GM19468 (cell line): Measurements from ENCODE around the gene PRIM1.
"Not testable (repeated sequence)": the region's sequence is repeated elsewhere in the genome, so short reads cannot be mapped to it uniquely, and the experiment has no call there.

Source experiments
- ATAC-seq: cut with Tn5 transposase; IDR thresholded peaks from one replicate; pipeline ENCODE4 v1.9.1; 2021; ENCODE audit warnings: mild to moderate bottlenecking, moderate library complexity, moderate number of reproducible peaks; ENCODE audit not compliant: unreplicated experiment; ENCODE audit errors: extremely low read depth

Gene PRIM1

DNA sequence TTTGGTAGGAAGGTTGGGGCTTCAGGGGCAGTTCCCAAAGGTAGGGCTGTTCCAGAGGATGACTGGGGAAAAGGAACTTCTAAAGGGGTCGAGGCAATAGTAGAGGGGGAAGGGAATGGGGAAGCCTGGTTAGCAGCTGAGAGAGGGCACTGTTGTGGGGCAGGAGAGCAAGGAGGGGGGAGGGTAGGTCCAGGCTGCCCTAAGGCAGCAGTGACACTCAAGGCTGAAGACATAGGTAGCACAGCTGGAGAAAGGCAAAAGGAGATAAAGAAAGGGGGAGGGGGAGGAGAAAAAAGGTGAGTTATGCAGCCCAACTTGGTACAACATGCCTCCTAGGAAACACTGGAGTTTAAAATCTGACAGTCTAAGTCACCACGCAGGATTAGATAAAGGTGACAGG, 30.9 kb downstream of the PRIM1 start:
- ATAC-seq, result no peak

DNA sequence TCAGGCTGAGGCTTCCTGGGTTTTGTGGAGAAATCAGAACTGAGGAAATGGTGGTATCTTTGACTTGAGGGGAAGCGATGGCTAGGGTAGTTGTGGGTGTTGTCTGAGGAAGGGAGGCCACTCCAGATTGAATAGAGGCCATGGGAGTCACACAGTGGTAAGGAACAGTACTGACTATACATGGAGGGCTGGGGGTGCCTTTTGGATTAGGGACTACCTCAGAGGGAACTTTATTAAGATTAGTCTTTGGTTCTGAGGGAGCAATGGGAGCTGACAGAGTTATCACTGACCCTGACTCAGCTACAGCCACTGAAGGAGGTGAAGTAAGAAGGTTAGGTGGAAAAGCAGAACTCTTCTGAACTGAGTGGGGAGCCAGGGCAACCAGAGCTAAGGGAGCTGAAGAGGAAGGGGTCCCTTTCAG, 31.4 kb downstream of the PRIM1 start:
- no peak for ATAC-seq

DNA sequence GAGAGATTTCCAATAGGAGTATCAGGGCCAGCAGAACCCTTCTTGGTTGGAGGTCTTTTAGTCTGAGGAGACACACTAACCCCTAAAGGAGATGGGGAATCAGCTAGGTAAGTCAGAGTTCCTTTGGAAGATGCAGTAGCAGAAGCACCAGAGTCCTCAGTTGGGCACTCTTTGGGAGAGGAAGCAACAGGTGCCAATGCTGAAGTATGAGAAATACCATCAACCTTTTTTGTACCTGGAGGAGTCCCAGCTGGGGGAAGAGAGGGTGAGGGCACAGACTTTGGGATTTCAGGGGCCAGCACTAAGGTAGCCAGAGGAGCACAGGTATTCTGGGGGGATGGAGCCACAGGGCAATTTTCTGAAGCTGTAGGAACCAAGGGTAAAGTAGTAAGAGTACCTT, 33.1 kb downstream of the PRIM1 start:
- ATAC-seq, result no peak

DNA sequence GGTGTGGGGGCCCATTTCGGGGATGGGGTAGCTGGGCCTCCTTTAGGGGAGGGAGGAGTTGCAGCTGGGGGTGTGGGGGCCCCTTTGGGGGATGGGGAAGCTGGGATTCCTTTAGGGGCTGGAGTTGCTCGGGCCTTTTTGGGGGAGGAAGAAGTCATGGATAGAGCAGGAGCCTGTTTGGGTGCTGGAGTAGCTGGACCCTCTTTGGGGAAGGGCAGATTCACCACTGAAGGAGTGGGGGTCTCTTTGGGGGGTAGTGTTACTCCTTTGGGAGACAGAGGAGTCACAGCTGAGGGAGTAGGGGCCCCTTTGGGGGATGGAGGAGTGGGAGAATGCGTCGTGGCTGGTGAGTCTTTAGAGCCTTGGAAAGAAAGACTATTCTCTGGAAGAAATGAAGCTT, 33.5 kb downstream of the PRIM1 start:
- ATAC-seq, result no peak

DNA sequence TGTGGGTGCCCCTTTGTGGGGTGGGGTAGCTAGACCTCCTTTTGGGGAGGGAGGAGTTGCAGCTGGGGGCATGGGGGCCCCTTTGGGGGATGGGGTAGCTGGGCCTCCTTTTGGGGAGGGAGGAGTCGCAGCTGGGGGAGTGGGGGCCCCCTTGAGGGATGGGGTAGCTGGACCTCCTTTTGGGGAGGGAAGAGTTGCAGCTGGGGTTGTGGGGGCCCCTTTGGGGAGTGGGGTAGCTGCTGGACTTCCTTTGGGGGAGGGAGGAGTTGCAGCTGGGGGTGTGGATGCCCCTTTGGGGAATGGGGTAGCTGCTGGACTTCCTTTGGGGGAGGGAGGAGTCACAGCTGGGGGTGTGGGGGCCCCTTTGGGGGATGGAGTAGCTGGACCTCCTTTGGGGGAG, 34.0 kb downstream of the PRIM1 start:
- no peak for ATAC-seq

DNA sequence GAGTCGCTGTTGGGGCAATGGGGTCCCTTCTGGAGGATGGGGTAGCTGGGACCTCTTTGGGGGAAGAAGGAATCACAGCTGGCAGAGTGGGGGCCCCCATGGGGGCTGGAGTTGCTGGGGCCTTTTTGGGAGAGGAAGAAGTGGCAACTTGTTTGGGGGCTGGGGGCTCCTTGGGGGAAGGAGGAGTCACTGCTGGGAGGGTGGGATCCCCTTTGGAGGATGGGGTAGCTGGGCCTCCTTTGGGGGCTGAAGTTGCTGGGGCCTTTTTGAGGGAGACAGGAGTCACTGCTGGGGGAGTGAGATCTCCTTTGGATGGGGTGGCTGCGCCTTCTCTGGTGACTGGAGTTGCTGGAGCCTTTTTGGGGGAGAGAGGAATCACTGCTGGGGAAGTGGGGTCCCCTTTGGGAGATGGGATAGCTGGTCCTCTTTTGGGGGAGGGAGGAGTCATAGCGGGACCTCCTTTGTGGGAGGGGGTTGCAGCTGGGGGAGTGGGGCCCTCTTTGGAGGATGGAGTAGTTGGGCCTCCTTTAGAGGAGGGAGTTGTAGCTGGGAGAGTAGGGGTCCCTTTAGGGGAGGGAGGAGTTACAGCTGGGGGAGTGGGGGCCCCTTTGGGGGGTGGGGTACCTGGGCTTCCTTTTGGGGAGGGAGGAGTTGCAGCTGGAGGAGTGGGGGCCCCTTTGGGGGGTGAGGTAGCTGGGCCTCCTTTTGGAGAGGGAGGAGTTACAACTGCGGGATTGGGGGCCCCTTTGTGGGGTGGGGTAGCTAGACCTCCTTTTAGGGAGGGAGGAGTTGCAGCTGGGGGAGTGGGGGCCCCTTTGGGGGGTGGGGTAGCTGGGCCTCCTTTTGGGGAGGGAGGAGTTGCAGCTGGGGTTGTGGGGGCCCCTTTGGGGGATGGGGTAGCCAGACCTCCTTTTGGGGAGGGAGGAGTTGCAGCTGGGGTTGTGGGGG, 34.9 kb downstream of the PRIM1 start:
- ATAC-seq, result no peak

DNA sequence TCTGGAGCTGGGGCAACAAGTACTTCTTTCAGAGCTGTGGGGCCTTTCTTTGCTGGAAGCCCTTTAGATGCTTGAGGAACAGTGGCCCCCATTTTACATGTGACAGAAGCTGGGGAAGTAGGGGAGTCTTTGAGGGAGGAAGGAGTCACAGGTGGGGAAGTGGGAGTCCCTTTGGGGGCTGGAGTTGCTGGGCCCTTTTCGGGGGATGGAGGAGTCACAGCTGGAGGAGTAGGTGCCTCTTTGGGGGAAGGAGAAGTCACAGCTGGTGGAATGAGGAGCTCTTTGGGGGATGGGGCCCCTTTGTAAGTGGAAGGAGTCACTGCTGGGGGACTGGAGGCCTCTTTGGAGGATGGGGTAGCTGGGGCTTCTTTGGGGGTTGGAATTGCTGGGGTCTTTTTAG, 35.7 kb downstream of the PRIM1 start:
- no peak for ATAC-seq

DNA sequence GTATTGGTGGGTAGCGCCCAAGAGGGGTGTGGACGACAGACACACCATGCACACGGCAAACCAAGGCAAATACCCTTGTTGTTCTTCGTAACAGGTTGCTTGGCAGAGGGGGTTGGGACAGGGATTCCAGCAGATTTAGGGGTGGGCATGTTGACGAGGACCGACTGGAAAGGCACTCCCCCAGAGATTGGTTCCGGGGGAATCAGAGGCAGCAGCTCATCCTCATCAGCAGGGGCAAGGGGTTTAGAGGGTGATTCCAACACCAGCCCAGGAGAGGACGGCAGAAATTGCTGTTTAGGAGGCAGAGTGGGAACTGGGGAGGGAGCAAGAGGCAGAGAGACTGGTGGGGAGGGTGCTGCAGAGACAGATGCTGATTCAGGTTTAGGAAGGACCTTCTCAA, 36.3 kb downstream of the PRIM1 start:
- no peak for ATAC-seq

DNA sequence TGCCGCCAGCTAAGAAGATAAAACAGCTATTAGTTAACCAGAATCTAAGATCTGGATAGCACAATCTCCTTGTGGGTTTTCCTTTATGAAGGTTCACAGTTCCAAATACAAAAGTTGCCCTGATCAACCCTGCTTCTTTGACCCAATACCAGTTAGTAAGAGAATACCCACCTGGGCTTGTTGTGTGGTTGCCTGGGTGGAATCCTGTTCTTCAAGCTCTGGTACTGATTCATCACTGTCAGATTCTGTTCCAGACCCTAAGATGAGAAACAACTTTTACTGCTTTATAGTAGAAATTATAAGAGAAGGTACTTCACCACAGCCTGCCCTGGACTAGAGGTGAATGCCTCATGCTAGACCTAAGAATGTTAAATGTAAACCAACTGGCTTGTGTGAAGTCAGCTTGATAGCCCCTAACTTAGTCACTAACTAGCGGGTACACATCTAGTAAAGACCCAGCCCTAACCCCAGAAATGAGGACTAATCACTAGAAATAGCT, 37.6 kb downstream of the PRIM1 start:
- ATAC-seq, result no peak

DNA sequence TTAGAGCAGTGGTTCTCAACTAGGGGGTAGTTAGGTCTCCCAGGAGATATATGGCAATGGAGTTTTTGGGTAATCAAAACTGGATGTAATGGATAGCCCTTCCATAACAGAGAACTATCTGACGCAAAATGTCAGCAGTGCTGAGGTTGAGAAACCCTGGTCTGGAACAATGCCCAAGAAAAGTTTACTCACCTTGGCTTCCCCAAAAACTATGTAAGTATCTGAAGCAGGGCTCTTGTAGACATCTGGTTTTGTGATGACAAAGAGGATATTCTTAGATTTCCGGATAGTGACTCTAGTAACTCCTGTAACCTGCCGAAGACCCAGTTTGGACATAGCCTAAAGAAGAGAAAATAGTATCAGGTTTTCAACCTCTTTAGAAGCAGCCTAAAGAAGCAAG, 38.8 kb downstream of the PRIM1 start:
- ATAC-seq, result no peak

DNA sequence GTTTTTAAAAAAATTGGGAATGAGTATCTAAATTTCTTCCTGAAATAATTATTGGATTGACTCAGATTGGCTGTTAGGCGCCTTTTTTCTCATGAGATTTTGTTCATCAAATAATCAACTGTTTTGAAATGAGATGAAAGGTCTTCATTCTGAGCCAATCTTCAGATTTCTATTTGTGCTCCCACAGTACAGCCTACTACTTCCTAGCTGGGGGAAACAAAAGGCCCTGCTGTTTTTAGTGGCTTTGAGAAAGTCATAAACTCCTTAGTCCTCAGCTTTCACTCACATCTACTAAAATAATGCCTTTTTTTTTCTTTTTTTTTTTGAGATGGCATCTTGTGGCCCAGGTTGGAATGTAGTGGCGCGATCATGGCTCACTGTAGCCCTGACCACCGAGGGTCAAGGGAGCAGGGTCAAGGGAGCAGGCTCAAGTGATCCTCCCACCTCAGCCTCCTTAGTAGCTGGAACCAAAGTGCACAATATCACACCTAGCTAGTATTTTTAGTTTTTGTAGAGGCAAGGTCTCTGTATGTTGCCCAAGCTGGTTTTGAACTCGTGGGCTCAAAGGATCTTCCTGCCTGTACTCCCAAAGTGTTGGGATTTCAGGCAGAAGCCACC, 42.3 kb downstream of the PRIM1 start:
- ATAC-seq, result no peak

DNA sequence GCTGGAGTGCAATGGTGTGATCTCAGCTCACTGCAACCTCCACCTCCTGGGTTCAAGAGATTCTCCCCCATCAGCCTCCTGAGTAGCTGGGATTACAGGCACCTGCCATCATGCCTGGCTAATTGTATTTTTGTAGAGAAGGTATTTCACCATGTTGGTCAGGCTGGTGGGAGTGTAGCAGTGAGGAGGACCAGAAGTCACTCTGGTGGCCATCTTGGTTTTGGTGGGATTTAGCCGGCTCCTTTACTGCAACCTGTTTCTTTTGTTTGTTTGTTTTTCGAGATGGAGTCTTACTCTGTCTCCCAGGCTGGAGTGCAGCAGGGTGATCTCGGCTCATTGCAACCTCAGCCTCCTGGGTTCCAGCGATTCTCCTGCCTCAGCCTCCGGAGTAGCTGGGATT, 47.6 kb downstream of the PRIM1 start:
- ATAC-seq, result not testable (repeated sequence)

DNA sequence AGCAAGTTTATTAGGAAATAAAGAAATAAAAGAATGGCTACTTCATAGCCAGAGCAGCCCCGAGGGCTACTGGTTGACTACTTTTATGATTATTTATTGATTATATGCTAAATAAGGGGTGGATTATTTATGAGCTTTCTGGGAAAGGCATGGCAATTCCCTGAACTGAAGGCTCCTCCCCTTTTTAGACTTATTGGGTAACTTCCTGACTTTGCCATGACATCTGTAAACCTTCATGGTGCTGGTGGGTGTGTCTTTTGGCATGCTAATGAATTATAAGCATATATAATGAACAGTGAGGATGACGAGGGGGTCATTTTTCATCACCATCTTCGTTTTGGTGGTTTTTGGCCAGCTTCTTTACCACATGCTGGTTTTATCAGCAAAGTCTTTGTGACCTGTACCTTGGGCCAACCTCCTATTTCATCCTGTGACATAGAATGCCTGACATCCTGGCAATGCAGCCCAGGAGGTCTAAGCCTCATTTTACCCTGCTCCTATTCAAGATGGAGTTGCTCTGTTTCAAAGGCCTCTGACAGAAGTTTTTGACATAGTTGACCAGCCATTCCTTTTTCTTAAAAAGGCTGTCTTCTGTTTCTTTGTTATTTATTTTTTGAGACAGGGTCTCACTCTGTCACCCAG, 53.0 kb downstream of the PRIM1 start:
- no peak for ATAC-seq

DNA sequence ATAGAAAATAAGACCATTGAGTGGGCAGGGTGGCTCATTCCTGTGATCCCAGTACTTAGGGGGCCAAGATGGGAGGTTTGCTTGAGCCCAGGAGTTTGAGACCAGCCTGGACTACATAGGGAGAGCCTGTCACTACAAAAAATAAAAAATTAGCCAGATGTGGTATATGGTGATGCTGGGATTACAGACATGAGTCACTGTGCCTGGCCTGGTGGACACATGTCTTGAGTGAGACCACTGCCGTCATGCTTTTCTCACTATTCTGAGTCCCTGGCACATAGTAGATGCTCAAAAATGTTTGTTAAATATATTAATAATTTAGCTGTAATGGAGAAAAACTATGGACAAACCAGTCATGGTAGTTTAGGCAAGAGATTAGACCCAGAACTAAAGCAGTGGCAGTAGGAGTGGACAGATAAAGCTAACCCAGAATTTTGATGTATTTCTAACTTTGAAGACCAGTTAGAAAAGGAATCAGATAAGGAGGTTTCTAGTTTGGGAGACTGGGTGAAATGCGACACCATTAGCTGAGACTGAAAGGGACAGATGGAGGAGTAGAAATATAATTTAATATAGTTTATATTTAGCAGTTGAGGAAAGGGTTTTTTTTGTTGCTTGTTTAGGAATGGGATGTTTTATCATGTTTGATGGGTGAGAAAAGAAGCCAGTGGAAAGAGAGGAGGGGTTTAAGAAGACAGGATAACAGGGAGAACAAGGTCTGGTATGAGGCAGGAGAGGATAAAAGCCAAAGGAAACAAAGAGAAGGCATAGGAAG, 56.6 kb downstream of the PRIM1 start:
- no peak for ATAC-seq

DNA sequence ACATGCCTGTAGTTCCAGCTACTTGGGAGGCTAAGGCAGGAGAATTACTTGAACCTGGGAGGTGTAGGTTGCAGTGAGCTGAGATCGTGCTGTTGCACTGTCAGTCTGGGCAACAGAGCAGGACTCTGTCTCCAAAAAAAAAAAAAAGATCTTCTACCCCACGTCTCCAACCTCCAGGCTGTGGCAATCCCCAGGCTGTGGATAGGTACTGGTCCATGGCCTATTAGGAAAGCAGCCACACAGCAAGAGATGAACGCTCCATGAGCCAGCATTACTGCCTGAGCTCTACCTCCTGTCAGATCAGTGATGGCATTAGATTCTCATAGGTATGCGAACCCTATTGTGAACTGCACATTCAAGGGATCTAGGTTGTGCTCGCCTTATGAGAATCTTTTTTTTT, 58.0 kb downstream of the PRIM1 start:
- no peak for ATAC-seq

DNA sequence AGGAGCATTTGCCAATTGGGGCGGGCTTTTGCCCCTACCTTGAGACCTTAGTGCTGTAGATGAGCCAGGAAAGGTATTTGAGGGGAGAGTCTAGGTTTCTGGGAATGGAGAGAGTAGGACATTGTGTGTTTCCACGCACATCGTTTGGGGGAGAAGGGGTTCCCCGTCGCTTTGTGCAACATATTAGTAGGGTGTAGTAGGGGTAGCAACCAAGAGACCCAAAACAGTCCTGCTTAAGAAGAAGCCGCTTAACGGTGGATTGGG, 63.3 kb downstream of the PRIM1 start:
- ATAC-seq, result no peak

DNA sequence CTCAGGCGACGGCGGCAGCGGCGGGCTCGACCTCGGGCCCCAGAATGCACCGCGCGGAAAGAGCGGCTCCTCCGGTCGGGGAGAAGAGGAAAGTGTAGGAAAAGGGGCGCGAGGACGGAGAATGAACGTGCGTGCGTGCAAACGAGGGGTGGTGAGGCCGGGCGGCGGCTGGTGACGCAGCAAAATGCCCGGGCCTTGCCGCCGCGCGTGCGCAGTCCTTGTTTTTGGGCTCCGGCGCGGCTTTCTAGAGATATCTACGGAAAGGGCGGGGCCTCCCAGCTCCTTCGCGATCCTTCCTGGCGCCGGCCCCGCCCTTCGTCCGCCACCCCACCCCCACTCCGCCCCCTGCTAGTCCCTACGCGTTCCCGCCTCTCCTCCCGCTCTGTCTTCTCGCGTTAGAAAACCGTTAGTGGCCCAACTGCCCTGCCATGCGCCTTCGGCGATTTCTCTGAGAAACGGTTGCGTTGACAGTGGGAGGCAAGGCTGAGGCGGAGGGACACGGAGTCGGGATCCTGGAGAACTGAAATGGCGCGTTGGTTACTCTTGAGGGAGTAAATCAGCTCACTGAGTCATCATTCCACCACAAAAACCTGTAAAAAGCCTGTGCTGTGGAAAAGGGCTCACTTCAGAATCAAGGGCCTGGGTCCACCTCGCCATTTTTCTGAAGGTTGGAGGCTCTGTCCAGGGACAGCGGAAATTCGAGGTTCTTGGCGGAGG, 63.8 kb downstream of the PRIM1 start, which contains the start of gene PTGES3:
Gene PTGES3, minus strand, starts transcription at position 156 of the 717 bp plus-strand sequence. CDS start 285 bp downstream, outside the sequence.
- peak; percentile 69 for ATAC-seq

DNA sequence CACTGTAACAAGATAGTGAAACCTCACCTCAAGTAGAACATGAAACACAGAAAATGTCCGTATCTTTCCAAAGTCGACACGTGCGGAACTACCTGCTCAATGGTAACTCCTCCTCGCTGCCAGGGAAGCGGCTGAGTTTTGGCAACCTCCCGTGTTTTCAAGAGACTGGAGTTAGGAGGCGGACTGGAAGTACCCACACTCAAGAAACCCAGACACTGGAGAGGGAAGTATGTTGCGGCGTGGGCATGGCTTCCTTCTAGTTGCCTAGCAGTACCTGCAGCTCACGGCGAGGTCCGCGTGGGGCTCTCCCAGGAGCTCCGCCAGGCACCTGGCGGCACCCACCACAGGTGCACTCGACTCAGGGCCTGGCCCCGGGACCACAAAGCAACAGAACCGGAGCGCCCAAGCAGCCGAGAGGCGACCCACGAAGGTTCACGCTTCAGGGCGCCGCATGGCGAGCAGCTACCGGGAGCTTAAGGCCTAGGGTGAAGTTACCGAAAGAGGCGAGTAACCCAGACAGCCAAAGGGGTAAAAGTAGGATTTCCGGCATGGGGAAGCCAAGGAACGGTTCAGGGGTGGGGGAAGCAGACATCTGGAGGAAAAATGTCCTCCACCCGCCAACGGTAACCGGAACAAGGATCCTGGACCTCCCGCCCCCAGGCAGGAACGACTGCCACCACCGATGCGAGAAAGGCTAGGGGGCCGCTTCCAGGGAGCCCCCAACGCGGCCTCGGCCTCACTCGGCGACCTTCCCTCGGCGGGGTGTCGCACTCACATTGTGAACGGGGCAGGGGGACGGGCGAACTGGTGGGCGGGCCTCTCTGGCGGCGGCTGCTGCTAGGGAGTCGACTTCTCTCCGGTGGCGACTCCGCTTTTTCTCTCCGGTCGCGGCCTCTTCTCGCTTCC, 64.6 kb downstream of the PRIM1 start:
- ATAC-seq, result no peak
